Gastrocnemius medialis (tissue), 4 donors: ENCODE data around the gene CALR. TPM values are rescaled to one million over a fixed set of nuclear protein-coding genes. Genes with fewer than 3 reads are reported as not detected.
"Not testable (repeated sequence)": the region's sequence is repeated elsewhere in the genome, so short reads cannot be mapped to it uniquely, and the experiment has no call there.

ENCODE experiments used
- ATAC-seq, 2 donors: fragments of 150-250 bp; one replicate each; pipeline ENCODE4 v1.9.1; 2016
- DNase-seq, 2 donors: peaks; one replicate each; pipeline ENCODE4 v3.0.0-alpha.2; 2019
- H3K27ac ChIP-seq, 4 donors: fragments of 200-600 bp; sonication (generic); 1 replicate in 1 of 4; 2 replicates in 3 of 4; pipeline ENCODE4 v1.5.1; 2016 to 2018; ENCODE audit warnings: mild to moderate bottlenecking in 2 of 4, moderate library complexity in 1 of 4
- H3K27me3 ChIP-seq, 3 donors: fragments of 200-600 bp; sonication (generic) in 2 of 3; 1 replicate in 1 of 3; 2 replicates in 2 of 3; pipeline versions ENCODE4 v1.5.1 to v1.6.0; 2016 to 2019; ENCODE audit warnings: mild to moderate bottlenecking in 1 of 3, moderate library complexity in 1 of 3
- H3K36me3 ChIP-seq, 2 donors: fragments of 200-600 bp; sonication (generic) in 1 of 2; one replicate each; pipeline ENCODE4 v1.5.1; 2017 to 2018
- H3K4me1 ChIP-seq, 2 donors: fragments of 200-600 bp; sonication (generic) in 1 of 2; one replicate each; pipeline ENCODE4 v1.5.1; 2016 to 2017; ENCODE audit warnings: mild to moderate bottlenecking in 2 of 2
- H3K4me3 ChIP-seq, 4 donors: fragments of 200-600 bp; sonication (generic) in 3 of 4; 1 replicate in 1 of 4; 2 replicates in 3 of 4; pipeline ENCODE4 v1.5.1; 2016 to 2019; ENCODE audit warnings: mild to moderate bottlenecking in 2 of 4
- H3K9me3 ChIP-seq, 3 donors: fragments of 200-600 bp; sonication (generic) in 2 of 3; 1 replicate in 1 of 3; 2 replicates in 2 of 3; pipeline ENCODE4 v1.5.1; 2016 to 2019
- POLR2A ChIP-seq, 2 donors: fragments of 450-650 bp; IDR thresholded peaks; one replicate each; pipeline ENCODE4 v1.6.1; 2017; ENCODE audit warnings: antibody characterized with exemption in 2 of 2, mild to moderate bottlenecking in 2 of 2, moderate library complexity in 2 of 2
- in situ Hi-C, 4 donors: fragments of 200-750 bp; cut with MboI; loops; one replicate each; pipeline versions ENCODE4 v1.15.0 to v1.8.0; 2017; ENCODE audit warnings: low sequenced_read_pairs in 4 of 4
- intact Hi-C: fragments of 100-400 bp; cut with DNase I; formaldehyde crosslinking; loops from one replicate; pipeline ENCODE4 v1.15.1; 2023; ENCODE audit warnings: low total_unique reads
- total RNA-seq, 4 donors: library from RNA; depleted of rRNA; stranded (reverse); fragments of >200 nt; gene quantifications; one replicate each; pipeline versions ENCODE4 v1.1.0 to v1.2.3, GENCODE V29; 2016
- TF ChIP-seq, protein P1 (sequence below), 5 experiments: fragments of 450-650 bp in 3 of 5; fragments of 200-600 bp in 2 of 5; sonication (generic) in 2 of 5; IDR thresholded peaks in 4 of 5; conservative IDR thresholded peaks in 1 of 5; 1 replicate in 4 of 5; 2 replicates in 1 of 5; pipeline ENCODE4 v1.5.1; 2016 to 2019; ENCODE audit warnings: antibody characterized with exemption in 5 of 5, mild to moderate bottlenecking in 3 of 5, moderate library complexity in 3 of 5

The CALR gene
- total RNA-seq, 4 donors from 2014 or later: 110 to 195 (median 135) TPM

DNA sequence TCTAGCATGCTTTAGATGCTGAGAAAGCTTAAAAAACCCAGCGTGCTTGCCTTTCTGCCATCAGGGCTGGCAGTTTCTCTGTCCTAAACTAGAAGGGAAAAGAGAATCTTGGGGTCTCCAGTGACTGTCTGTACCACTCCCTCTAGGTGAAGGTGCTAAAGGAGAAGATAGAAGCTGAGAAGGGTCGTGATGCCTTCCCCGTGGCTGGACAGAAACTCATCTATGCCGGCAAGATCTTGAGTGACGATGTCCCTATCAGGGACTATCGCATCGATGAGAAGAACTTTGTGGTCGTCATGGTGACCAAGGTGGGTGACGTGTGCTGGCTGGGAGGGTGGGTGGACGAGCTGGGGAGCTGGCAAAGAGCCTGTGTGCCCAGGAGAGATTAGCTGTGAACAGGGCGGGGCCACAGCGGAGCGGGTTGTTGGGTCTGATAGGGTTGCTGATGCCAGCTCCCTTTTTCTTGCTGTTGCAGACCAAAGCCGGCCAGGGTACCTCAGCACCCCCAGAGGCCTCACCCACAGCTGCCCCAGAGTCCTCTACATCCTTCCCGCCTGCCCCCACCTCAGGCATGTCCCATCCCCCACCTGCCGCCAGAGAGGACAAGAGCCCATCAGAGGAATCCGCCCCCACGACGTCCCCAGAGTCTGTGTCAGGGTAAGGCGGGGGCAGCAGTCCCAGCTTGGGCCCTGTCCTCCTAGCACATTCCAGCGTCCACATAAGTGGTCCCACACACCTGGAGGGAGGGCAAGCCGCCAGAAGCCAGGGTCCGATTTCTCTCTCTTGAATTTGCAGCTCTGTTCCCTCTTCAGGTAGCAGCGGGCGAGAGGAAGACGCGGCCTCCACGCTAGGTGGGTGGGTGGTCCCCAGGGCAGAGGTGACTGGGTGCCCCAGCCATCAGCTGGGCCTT lies 9.5 kb downstream of the CALR start:
- peak overlapping the region; percentile 96 to 99 (median 98) for H3K27ac ChIP-seq
- intact Hi-C loops: loop anchor here (10.0 kb wide), 1 partner anchor 897 kb away; no protein-coding TSS in a partner anchor
- H3K9me3 ChIP-seq: no peaks in the 10 kb centered on the region
- no peak for TF ChIP-seq POLR2A (IDR thresholded peaks at IDR 0.05)
- TF ChIP-seq, protein P1, sequence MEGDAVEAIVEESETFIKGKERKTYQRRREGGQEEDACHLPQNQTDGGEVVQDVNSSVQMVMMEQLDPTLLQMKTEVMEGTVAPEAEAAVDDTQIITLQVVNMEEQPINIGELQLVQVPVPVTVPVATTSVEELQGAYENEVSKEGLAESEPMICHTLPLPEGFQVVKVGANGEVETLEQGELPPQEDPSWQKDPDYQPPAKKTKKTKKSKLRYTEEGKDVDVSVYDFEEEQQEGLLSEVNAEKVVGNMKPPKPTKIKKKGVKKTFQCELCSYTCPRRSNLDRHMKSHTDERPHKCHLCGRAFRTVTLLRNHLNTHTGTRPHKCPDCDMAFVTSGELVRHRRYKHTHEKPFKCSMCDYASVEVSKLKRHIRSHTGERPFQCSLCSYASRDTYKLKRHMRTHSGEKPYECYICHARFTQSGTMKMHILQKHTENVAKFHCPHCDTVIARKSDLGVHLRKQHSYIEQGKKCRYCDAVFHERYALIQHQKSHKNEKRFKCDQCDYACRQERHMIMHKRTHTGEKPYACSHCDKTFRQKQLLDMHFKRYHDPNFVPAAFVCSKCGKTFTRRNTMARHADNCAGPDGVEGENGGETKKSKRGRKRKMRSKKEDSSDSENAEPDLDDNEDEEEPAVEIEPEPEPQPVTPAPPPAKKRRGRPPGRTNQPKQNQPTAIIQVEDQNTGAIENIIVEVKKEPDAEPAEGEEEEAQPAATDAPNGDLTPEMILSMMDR (IDR thresholded peaks at IDR 0.05 in 4 of 5, conservative IDR thresholded peaks at IDR 0.05 in 1 of 5): no peak
- H3K27me3 ChIP-seq: no peaks in the 10 kb centered on the region
- H3K36me3 ChIP-seq: peaks cover 0 to 69% of the 10 kb centered on the region in 2 donors
- in situ Hi-C loops: no loop called here
- DNase-seq (no peak), ATAC-seq (no peak)
- peaks cover 38 to 39% of the 10 kb centered on the region in 2 donors for H3K4me1 ChIP-seq
- peak overlapping the region in 1 of 4 donors; percentile 65 for H3K4me3 ChIP-seq

DNA sequence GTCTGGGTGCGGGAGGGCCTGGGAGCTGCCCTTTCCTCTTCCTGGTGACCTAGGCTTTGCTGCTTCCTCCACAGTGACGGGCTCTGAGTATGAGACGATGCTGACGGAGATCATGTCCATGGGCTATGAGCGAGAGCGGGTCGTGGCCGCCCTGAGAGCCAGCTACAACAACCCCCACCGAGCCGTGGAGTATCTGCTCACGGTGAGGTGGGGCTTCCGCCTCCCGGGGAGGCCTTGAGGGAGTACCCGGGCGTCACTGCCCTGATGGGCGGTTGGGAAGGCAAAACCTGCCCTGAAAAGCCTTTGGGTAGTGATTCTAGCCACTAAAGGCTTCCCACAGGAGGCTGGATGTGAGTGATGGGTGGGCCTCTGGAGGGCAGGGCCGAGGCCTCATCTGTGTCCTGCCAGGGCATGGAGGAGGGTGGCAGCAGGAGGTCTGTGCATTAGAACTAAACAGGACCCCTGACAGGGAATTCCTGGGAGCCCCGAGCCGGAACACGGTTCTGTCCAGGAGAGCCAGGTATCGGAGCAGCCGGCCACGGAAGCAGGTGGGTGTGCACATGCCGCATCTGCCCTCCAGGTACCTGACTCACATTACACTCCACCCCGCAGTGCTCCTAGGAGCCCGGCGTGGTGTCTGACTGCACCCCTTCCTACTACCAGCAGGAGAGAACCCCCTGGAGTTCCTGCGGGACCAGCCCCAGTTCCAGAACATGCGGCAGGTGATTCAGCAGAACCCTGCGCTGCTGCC lies 10.4 kb downstream of the CALR start:
- DNase-seq (no peak), ATAC-seq (no peak)
- intact Hi-C loops: loop anchor here (10.0 kb wide), 1 partner anchor 896 kb away; no protein-coding TSS in a partner anchor
- peaks cover 0 to 71% of the 10 kb centered on the region in 2 donors for H3K36me3 ChIP-seq
- H3K27me3 ChIP-seq: no peaks in the 10 kb centered on the region
- no peak for TF ChIP-seq POLR2A (IDR thresholded peaks at IDR 0.05)
- TF ChIP-seq, protein P1 (IDR thresholded peaks at IDR 0.05 in 4 of 5, conservative IDR thresholded peaks at IDR 0.05 in 1 of 5): no peak
- no peak overlapping the region for H3K4me3 ChIP-seq
- in situ Hi-C loops: no loop called here
- peaks cover 43 to 47% of the 10 kb centered on the region in 2 donors for H3K4me1 ChIP-seq
- H3K27ac ChIP-seq: peak overlapping the region; percentile 57 to 99 (median 96)
- no peaks in the 10 kb centered on the region for H3K9me3 ChIP-seq

DNA sequence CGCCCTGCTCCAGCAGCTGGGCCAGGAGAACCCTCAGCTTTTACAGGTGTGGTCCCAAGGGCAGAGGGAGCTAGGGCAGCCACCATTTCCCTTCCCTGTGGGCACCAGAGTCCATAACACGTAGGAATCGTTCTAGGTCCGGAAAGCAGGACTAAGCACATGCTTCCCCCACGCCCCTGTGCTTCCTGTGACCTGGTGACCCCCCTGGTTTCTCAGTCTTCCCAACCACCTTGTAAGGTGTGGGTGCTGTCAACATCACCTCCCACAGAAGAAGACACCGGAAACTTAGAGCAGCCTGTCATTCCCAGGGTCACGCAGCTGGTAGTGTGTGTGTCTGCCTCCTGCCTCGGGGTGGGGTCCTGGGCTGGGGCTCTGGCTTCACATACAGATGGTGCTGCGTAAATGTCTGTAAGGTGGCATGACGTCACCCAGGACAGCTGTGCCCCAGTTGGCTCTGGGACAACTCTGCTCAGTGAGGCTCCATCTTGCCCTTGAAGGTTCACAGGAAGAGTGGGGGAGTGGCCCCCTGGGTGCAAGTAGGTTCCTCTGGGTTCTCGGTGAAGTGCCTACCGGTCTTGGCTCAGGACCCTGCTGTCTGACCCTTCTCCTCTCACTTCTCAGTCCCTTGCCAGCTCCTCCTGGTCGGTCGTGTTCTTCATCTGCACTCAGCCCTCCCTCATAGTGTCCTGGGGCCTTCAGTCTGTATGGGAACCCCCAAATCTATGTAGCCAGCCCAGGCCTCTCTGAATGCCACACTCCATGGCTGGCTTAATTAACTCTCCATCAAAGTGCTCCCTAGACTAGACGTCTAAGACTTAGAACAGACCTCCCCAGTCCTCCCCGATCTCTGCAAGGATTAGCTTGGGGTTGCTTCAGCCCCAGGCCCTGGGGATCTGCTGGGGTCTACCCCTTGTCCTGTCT lies 11.2 kb downstream of the CALR start:
- no peaks in the 10 kb centered on the region for H3K27me3 ChIP-seq
- no peak for TF ChIP-seq POLR2A (IDR thresholded peaks at IDR 0.05)
- TF ChIP-seq, protein P1 (IDR thresholded peaks at IDR 0.05 in 4 of 5, conservative IDR thresholded peaks at IDR 0.05 in 1 of 5): no peak
- intact Hi-C loops: loop anchor here (10.0 kb wide), 1 partner anchor 895 kb away; no protein-coding TSS in a partner anchor
- peak overlapping the region; percentile 57 to 99 (median 96) for H3K27ac ChIP-seq
- ATAC-seq: no peak
- H3K9me3 ChIP-seq: no peaks in the 10 kb centered on the region
- in situ Hi-C loops: loop anchor here in 1 of 4 donors (25.0 kb wide), 1 partner anchor 313 kb away; no protein-coding TSS in a partner anchor
- DNase-seq: peak in 1 of 2 donors; percentile 60
- peaks cover 0 to 69% of the 10 kb centered on the region in 2 donors for H3K36me3 ChIP-seq
- H3K4me1 ChIP-seq: peaks cover 50 to 54% of the 10 kb centered on the region in 2 donors
- H3K4me3 ChIP-seq: no peak overlapping the region

DNA sequence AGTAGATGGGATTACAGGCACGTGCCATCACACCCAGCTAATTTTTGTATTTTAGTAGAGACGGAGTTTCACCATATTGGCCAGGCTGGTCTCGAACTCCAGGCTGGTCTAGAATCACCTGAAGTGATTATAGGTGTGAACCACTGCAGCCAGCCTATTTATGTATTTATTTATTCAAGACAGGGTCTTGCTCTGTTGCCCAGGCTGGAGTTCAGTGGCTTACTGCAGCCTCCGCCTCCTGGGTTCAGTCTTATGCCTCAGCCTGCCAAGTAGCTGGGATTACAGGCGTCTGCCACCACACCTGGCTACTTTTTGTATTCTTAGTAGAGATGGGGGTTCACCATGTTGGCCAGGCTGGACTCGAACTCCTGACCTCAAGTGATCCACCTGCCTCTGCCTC lies 13.6 kb downstream of the CALR start:
- DNase-seq, H3K9me3 ChIP-seq, ATAC-seq, H3K4me3 ChIP-seq, H3K27me3 ChIP-seq, intact Hi-C loops: not testable (repeated sequence)
- Histone ChIP-seq H3K36me3 (peaks cover 0 to 67% of the 10 kb centered on the region in 2 donors), H3K4me1 (peaks cover 59 to 62% of the 10 kb centered on the region in 2 donors), H3K27ac (peak overlapping the region; percentile 45 to 96 (median 81))
- in situ Hi-C loops: loop anchor here in 1 of 4 donors (25.0 kb wide), 1 partner anchor 310 kb away; no protein-coding TSS in a partner anchor
